Measurements from ENCODE around the gene MAFF.
A peak's percentile ranks its signal among the peaks of the same experiment; 100 is the strongest.
"Not testable (repeated sequence)": the region's sequence is repeated elsewhere in the genome, so short reads cannot be mapped to it uniquely, and the experiment has no call there.

Gene MAFF

GRCh38 chr22:38177926-38178604, 23.7 kb upstream of the MAFF start:
- no peak for DNase-seq

GRCh38 chr22:38178605-38178937, 23.2 kb upstream of the MAFF start:
- DNase-seq: not testable (repeated sequence)

GRCh38 chr22:38180841-38181452, 20.8 kb upstream of the MAFF start:
- peak; percentile 29 for DNase-seq

GRCh38 chr22:38181453-38182200, 20.2 kb upstream of the MAFF start, which contains the start of gene PLA2G6:
TSS of gene PLA2G6 (minus strand) at chr22:38181830. CDS start at chr22:38169426, 12,404 bp downstream.
- peak; percentile 99 for DNase-seq

- DNase-seq: no peak
Observed at GRCh38 chr22:38184788-38185187, 17.0 kb upstream of the MAFF start.

GRCh38 chr22:38186429-38186828, 15.4 kb upstream of the MAFF start:
- no peak for DNase-seq

- no peak for DNase-seq
Observed at GRCh38 chr22:38187413-38188212, 14.2 kb upstream of the MAFF start.

- no peak for DNase-seq
Observed at GRCh38 chr22:38189104-38189503, 12.7 kb upstream of the MAFF start.

GRCh38 chr22:38190581-38190980, 11.2 kb upstream of the MAFF start:
- DNase-seq: no peak

- no peak for DNase-seq
Observed at GRCh38 chr22:38191055-38191454, 10.7 kb upstream of the MAFF start.

GRCh38 chr22:38191731-38192474, 9.9 kb upstream of the MAFF start:
- no peak for DNase-seq

GRCh38 chr22:38192475-38192863, 9.3 kb upstream of the MAFF start:
- DNase-seq: no peak

- no peak for DNase-seq
Observed at GRCh38 chr22:38193580-38193979, 8.2 kb upstream of the MAFF start.

- no peak for DNase-seq
Observed at GRCh38 chr22:38196791-38197419, 4.9 kb upstream of the MAFF start.

GRCh38 chr22:38199826-38200559, 1.8 kb upstream of the MAFF start:
- DNase-seq: no peak

- DNase-seq: no peak
Observed at GRCh38 chr22:38201371-38201710, 453 bp upstream of the MAFF start.

- DNase-seq: peak; percentile 68
Observed at GRCh38 chr22:38202437-38203089, 769 bp downstream of the MAFF start.

GRCh38 chr22:38203090-38203810, 1.5 kb downstream of the MAFF start:
- peak; percentile 32 for DNase-seq

GRCh38 chr22:38203855-38204514, 2.2 kb downstream of the MAFF start:
- DNase-seq: no peak

- no peak for DNase-seq
Observed at GRCh38 chr22:38204784-38205183, 3.0 kb downstream of the MAFF start.

Measured in activated naive CD4-positive, alpha-beta T cell treated with Interleukin-2 at 50 U/mL for 16 hours (primary cell).